NOMO-1 treated with DMSO at 0.1 percent for 48 hours (cell line): ENCODE data around the gene POLR2L.

Experiments used
- DNase-seq: peaks from one replicate; lab custom pipeline; 2025; ENCODE audit not compliant: unreplicated experiment; lab: John Stamatoyannopoulos, UW

Gene POLR2L

DNA sequence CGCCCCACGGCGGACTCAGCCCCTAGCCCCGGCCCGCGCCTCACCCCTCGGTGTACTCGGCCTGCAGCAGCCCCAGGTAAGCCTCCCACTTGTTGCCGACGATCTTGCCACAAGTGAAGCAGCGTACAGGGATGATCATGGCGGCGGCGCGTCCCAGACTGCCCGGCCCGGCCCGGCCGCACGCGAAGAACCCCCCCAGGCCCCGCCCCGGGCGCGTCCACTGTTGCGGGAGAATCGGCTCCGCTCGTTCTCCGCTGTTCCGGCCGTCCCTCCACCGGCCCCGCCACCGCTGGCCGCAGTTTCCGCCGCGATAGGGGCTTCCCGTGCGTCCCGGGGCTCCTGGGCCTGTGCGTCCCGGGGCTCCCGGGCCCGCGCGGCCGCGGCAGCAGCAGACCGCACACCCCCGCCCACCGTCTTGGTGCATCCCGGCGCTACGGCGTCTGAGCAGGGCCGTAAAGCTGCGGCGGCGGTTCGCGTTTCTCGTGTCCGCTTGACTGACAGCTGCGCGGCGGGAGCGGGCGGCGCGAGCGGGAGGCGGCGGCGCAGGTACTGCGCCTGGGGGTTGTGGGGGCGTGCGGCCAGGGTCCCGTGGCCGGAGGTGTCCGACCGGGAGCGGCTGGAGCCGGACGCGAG is at the start of gene POLR2L, which contains the start of gene TSPAN4:
Gene POLR2L, minus strand, starts transcription at position 160 of the 633 bp plus-strand sequence. Its CDS starts 21 bp downstream, at position 139.
Gene TSPAN4, plus strand, starts transcription at position 483 of the 633 bp plus-strand sequence. CDS start 7,453 bp downstream, outside the sequence.
- peak; percentile 81 for DNase-seq

DNA sequence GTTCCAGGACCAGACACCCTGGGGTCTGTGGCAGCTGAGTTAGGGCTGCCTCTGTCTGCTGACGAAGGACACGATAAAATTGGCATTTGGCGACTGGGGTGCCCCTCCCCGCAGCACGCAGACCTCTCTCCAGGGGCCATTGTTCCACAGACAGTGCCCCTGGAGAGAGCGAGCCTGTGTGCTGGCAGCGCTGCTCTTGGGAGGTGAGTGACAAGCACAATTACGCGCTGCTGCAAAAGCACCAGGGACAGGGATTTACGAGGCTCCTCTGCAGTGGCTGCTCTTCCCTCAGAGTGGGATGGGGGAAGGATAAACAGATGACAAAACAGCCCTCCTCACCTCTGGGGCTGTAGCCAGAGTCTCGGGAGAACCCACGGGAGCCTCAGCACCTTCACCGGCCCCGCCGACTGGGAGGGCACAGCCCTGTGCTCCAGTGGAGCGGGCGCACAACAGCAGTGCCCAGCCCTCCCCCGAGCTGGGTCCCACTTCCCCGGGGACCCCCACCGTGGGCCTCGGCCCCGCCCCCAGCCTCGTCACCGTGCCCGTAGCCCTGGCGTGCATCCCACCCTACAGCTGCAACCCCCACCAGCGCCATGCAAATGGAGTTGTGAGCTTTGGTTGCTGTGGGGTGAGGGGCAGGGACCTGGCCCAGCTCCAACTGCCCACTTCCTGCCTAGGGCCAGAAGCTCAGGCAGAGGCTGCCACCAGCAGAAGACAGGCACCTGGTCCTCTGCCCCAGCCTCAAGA is 48.6 kb upstream of the POLR2L start:
- no peak for DNase-seq

DNA sequence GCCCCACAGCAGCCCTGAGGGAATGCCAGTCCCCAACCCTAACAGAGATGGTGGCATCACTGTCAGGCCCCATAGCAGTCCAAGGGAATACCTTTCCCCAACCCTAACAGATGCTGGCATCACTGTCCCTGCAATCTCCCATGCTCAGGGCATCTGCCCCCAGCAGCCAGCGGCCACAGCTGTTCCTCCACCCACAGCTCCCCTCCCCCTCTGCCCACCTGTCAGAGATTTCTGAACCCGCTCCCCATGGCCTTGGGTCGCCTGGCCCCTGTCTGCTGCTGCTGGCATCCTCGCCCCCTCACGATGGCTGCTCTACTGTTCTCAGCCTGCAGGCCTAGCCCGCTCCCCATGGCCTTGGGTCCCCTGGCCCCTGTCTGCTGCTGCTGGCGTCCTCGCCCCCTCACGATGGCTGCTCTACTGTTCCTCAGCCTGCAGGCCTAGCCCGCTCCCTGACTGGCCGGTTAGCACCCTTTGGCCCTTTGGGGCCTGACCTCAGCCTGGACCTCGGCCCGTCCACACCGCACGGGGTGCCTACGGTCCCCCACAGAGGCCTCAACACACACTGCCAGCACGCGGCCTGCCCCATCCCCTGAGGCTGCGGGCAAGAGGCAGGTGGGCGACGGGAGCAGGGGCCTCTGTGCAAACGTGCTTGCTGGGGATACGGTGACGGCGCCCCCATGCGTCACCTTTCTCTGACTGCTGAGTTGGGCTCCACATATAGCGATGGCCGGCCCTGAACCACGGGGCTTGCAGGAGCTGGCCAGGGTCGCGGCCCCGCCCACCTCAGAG is 47.6 kb upstream of the POLR2L start:
- no peak for DNase-seq

DNA sequence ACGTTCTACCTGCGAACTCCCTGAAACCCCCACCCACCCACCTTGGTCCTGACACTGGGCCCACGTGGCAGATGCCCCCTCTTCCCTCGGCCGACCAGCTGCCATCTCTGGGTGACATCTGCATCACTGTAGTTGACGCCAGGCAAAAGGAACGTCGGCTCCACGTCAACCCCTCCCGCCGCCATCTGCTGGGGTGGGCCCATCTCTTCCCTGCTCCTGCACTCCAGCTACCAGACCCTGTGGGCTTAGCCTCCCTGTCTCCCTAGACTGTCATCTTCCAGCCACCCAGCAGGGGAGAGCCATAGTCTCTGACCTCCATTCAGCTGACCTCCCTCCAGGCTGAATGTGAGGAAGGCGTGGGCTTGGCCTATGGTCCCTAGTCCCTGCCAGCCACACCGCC is 46.9 kb upstream of the POLR2L start:
- no peak for DNase-seq

DNA sequence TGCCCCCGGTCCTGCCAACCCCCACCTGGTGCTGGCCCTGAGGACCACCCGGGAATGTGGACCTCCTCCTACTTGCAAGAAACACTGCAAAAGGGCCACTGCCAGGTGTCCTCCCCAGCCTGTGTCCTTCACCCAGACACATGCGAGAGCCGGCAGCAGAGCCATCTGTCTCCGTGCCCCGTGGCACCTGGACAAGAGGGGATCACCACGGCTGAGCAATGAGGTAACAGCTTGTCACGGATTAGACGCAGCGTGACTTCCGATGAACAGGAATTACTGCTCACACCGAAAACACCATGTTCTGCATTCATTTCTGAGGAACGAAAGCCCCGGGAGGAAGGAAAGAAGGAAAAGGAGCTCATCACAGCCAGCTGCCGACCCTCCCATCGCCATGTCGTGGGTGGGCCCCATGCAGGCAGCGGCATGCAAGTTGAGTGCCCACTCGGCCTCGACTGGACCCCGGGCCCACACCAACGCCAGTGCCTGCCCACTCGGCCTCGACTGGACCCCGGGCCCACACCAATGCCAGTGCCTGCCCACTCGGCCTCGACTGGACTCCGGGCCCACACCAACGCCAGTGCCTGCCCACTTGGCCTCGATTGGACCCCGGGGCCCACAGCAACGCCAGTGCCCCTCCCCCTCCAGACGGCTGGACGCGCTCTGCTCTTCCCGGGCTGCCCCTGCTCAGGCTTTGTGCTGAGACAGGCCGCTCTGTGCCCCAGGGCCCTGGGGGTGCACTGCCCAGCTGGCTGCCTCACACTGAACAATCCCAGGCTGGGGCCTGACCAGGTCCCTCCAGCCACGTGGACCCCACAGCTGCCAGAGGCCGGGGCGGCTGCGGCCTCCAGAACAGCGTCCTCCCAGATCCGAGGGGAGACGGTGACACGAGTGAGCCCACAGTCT is 46.2 kb upstream of the POLR2L start:
- no peak for DNase-seq

DNA sequence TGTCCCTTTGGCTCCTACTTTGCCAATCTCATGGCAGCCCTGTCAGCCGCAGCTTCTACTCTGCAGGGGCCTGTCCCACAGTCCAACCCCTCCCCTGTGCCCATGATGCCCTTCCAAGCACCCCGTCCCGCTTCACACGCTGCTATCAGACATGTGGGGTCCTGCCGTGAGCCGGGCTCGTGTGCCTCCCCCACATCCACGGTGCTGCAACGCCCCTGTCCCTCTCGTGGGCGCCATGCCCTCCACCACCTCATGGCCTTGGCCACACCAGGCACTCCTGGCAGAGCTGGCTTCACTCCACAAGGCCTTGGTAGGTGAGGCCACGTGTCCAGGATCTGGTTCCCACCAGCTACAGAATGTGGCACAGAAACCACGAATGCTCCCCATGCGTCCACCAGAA is 45.3 kb upstream of the POLR2L start:
- DNase-seq: no peak

DNA sequence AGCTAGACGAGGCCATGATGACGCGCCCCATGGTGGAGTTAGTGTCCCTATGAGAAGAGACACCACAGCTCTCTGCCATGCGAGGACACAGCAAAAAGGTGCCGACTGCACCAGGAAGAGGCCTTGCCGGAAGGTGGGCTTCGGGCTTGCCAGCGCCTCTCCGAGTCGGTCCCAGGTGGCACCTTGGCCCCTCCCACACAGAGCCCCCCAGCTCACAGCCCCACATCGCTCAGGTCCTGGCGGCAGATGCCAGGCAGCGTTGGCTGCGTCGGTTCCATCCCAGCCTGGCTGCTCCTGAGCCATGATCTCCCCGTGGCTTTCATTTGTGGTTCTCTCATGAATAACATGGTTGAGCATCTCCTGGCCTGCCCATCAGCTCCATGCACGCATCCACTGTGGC is 44.2 kb upstream of the POLR2L start:
- no peak for DNase-seq

DNA sequence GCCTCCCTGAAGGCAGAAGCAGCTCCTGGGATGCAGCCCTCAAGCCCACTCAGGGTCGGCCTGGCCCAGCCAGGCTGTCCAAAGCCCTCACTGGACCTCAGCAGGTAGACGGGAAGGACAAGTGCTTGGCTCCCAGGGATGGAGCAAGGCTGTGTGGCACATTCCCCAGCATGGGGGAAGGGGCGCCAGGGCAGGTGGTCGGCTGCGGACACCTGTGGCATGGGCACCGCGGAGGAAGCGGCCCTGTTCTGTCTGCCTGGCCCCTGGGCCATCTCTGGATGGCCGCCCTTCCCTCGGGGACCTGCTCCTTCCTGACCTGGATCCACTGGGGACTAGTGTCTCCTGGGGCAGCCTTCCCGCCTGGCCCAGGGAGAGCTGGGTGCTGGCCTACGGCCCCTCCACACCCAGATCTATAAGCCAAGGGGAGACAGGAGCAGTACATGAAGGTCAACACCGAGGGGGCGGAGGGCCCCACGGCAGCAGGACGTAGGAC is 42.3 kb upstream of the POLR2L start:
- no peak for DNase-seq

DNA sequence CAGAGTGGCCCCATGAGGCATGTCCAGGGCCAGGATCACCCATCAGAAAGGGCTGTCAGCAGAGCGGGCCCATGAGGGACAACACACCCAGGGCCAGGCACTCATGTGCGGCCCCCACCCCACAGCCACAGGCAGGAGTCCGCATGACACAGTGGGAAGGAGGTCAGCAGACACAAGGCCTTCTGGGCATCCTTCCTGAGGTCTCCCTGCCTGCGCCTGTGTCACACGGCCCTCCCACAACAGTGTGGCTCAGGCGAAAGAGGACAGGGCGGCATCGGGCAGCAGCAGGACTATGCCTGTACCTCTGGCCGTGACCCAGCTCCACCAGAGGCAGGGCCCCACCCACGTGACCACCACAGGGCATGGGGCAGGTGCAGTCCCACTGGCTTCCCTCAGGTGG is 41.2 kb upstream of the POLR2L start:
- DNase-seq: no peak

DNA sequence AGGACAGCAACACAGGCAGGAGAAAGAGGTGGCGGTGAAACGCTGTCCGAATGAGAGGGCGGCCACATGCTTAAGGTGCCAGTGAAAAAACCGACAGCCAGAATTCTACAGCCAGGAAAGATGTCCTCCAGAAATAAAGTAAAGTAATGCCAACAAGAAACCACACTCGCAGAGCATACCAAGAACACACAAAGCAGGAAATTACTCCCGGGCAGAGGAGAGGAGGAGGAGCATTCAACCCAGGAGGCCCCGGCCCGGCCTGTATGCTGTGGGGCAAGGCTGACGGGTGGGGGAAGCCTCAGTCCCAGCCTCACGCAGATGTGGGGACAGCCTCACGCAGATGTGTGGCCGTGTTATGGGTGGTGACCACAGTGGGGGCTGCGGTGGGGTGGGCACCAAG is 40.3 kb upstream of the POLR2L start:
- no peak for DNase-seq

DNA sequence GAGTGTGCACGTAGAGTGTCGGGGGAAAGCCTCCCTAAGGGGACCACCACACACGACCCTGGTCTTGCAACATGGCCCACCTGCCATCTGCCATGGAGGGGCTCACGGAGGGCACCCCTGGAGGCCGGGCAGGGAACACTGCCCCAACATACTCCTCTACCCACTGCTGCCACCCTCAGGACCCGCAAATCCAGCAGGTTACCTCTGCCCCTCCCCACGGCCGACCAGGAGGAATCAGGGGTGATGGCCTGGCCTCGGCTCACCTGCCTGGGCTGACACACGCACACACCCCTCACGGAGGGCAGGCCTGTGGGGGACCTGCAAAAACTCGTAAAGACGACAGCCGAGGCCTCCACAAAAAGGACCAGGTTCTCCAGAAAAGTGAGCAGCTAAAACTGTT is 38.1 kb upstream of the POLR2L start:
- DNase-seq: no peak

DNA sequence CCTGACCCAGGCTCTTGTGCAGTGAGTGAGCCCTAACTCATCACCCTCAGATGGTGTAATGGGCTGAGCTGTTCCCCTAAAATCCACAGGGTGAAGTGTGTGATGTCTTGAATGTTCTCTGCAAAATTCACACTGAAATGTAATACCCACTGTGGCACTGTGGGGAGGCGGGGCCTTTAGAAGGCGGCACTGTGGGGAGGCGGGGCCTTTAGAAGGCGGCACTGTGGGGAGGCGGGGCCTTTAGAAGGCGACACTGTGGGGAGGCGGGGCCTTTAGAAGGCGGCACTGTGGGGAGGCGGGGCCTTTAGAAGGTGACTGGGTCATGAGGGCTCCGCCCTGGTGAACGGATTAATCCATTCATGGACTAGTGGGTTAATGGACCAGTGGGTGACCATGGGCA is 35.2 kb upstream of the POLR2L start:
- DNase-seq: no peak

DNA sequence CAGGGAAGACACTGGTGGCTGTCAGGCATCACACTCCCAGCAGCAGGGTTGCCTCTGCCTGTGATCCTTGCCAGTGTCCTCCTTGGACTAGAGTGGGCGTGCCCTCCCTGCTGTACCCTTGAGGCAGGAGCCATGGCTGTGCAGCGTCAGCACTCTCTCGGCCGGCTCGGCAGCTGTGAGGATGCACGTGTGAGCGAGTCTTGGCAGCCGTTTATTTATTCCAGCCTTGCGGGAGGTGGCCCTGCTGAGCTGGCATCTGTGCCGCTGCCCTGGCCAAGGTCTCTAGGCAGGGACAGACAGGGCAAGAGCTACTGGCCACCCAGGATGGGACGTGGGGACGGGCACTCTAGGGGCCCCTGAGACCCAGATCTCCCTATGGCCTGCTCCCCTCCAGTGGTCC is 34.2 kb upstream of the POLR2L start:
- DNase-seq: no peak

DNA sequence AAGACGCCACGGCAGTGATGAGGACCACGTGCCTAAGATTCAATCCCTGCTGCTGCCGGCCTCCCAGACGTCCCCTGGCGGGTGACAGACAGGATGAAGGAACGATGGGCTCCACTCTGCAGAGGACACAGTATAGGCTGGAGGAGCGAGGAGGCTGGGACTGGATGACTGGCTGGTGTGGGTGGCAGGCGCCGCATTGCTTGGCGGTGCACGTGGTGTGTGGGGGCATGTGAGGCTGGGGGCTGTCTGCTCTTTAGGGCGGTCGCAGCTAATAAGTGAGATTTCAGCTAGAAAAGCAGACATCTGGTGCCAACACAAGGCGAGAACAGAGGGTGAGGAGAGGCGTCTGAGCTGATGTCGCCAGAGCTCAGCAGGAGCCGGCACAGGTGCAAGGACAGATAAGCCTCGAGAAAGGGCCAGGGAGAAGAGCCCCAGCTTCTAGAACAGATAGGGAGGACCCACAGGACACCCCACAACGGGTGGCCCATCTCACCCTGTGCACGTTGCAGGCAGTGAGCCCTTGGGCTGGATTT is 33.5 kb upstream of the POLR2L start:
- no peak for DNase-seq

DNA sequence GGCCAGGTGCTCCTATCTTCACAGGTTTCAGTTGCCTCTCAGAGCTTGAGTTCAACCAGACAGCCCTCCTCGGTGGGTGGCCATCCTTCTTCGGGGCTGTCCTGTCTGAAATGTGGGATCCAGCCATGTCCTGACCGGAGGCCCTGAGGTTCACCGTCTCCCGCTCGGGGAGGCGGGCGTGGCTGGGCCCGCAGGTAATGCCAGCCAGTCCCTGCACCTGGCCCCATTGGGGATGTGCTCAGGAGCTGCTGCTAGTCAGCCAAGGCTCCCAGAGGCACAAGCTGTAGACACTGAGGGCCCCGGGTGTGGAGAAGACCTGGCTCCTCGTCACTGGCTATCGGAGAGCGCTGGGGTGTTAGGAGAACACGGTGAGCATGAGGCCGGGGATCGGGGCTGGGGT is 32.9 kb upstream of the POLR2L start:
- DNase-seq: no peak

DNA sequence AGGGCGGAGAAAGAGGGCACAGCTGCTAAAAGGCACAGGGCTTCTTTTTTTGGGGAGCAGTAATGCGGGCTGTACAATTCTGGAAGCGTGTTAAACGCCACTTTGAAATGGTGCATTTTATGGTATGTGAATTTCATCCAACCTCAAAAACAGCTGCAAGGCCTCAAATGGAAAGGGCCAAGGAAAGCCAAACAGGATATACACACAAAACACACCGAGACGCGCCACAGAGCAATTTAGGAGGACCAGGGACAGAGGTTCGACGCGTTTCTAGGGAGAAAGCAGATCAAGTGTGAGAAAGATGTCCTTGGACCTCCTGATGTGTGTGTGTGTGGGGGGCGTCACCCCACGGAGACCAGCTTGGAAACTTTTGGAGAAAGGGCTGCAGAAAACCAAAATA is 31.4 kb upstream of the POLR2L start:
- DNase-seq: no peak

DNA sequence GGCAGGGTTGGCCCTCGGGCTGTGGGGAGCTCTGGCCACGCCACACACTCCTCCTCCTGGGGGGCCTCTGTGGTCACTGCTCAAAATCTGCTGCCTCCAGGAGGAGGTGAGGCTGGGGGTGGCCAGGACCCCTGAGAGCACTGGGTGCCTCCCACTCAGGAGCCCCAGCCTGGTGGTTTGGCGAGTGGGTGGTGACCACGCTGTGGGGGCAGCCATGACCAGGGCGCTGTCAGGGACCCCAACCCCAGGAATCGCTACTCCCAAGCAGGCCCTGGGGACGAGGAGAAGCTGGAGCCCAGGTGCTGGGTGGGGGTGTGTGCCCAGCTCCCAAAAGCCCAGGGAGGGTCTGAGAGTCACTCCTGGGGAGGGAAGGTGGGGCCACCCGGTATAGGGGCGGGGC is 30.5 kb upstream of the POLR2L start:
- no peak for DNase-seq

DNA sequence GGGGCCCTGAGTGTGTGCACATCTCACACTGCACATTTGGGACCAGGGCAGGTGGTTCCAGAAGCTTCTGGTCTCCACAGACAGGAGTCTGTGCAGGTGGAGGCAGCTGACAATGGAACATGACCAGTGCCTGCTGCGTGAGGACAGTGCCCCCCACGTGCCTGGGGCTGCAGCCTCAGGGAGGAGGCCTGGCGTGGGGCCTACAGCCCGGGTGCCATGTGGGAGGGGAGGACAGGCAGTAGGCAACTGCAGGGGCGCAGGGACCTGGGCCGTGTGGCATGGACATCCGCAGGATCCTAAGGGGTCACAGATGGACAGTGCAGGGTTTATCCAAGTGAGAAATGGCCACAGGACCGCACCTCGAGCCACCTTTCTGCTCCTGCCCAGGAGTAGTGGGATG is 29.1 kb upstream of the POLR2L start:
- DNase-seq: no peak

DNA sequence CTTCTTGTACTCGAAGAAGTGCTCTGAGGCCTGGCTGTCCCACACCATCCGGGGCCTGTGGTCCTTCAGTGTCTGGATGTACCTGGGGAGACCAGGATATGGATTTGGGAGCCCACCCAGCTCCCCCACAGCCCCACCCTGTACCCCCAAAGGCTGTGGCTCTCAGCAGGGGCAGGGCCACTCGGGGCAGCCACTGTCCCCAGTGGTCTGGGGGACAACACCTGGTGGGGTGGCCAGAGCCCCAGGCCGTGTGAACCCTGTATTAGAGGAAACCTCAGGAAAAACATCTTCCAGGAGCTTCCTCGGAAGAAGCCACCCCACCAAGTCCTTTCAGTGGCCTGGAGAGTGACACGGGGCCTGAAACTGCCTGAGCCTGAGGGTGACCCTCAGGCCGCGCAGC is 28.1 kb upstream of the POLR2L start:
- DNase-seq: no peak

DNA sequence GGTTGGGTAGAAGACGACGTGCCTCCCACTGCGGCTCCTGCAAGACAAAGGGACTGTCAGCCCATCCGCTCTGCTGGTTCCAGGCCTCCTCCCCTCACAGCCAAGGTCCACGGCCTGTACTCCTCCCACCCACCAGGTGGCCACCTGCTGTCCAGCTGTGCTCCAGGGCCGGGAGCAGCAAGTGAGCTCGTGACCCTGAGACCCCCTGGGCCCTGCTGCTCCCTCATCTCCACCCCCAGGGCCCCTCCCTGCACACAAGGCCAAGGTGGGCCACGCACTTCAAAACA is 27.7 kb upstream of the POLR2L start:
- no peak for DNase-seq
